HL-60 (cell line): ENCODE results near the gene LINC01488.

ENCODE experiments used
- DNase-seq, 2 experiments: peaks; one replicate each; pipeline ENCODE4 v3.0.0-alpha.2; 2010 to 2020; ENCODE audit warnings: low read depth in 1 of 2, low spot score in 1 of 2
- H3K27ac ChIP-seq: fragments of 250-450 bp; sonication (Bioruptor Pico); replicated peaks from 2 replicates; pipeline ENCODE4 v1.5.1; 2020; ENCODE audit warnings: mild to moderate bottlenecking, moderate library complexity
- H3K27me3 ChIP-seq: fragments of 250-450 bp; sonication (Bioruptor Pico); 2 replicates; pipeline ENCODE4 v1.5.1; 2021; ENCODE audit warnings: mild to moderate bottlenecking, moderate library complexity; ENCODE audit not compliant: insufficient read depth, poor library complexity, severe bottlenecking
- H3K4me3 ChIP-seq: replicated peaks from 2 replicates; pipeline ENCODE4 v1.5.1; 2011; ENCODE audit warnings: mild to moderate bottlenecking, control low read depth, low read length; ENCODE audit not compliant: insufficient read depth
- GABPA ChIP-seq: IDR thresholded peaks from 2 replicates; pipeline ENCODE4 v1.6.1; 2012; ENCODE audit warnings: low read depth
- POLR2AphosphoS5 ChIP-seq: IDR thresholded peaks from 2 replicates; pipeline ENCODE4 v1.6.1; 2012; ENCODE audit warnings: low read depth
- REST ChIP-seq: IDR thresholded peaks from 2 replicates; pipeline ENCODE4 v1.6.1; 2012; ENCODE audit warnings: low read depth; ENCODE audit not compliant: insufficient replicate concordance
- SPI1 ChIP-seq: IDR thresholded peaks from 2 replicates; pipeline ENCODE4 v1.6.1; 2012; ENCODE audit warnings: low read depth, mild to moderate bottlenecking, borderline replicate concordance
- TF ChIP-seq, protein P1 (sequence below): IDR thresholded peaks from one replicate; pipeline ENCODE4 v1.5.1; 2011; ENCODE audit warnings: low read length, control low read depth, inconsistent platforms; ENCODE audit not compliant: insufficient read depth

The LINC01488 gene

DNA sequence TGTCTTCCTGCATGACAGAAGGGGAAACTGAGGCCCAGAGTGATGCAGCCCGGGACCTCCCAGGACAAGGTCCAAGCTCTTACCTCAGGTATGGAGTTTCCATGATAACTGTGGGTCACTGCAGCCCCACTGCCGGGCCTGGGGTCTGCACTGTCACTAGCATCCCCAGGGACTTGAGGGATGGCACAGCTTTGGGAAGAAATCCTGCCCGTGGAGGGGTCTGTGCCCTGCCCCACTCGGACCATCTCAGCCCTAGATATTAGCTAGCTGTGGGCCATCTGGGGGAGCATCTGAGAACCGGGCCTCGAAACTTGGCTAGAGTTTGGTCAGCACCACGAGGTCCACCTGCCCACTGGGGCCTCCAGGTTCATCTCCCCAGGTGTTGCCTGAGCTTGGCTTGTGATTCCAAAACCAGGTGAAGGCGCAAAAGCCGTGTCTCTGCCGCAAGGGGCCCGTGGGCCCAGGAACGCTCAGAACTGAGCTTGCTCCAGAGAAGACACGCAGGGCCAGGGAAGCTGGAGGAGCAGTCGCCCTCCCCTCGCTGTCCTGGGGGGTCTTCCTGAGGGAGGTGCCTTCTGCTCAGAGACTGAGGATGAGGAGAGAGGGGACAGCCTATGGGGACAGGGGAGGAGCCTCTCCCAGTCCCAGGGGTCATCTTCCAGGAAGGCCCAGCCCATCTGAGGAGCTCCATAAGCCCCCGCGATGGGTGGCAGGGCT, 4.8 kb downstream of the LINC01488 start:
- DNase-seq = no peak
- H3K4me3 ChIP-seq = no peak overlapping the region
- no peak for TF ChIP-seq REST
- TF ChIP-seq, protein P1, sequence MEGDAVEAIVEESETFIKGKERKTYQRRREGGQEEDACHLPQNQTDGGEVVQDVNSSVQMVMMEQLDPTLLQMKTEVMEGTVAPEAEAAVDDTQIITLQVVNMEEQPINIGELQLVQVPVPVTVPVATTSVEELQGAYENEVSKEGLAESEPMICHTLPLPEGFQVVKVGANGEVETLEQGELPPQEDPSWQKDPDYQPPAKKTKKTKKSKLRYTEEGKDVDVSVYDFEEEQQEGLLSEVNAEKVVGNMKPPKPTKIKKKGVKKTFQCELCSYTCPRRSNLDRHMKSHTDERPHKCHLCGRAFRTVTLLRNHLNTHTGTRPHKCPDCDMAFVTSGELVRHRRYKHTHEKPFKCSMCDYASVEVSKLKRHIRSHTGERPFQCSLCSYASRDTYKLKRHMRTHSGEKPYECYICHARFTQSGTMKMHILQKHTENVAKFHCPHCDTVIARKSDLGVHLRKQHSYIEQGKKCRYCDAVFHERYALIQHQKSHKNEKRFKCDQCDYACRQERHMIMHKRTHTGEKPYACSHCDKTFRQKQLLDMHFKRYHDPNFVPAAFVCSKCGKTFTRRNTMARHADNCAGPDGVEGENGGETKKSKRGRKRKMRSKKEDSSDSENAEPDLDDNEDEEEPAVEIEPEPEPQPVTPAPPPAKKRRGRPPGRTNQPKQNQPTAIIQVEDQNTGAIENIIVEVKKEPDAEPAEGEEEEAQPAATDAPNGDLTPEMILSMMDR = no peak
- no peak for TF ChIP-seq GABPA
- TF ChIP-seq SPI1 = no peak
- TF ChIP-seq POLR2AphosphoS5 = no peak
- no peaks in the 10 kb centered on the region for H3K27me3 ChIP-seq
- no peak overlapping the region for H3K27ac ChIP-seq

GRCh38 chr11:69486773-69487291, 5.4 kb downstream of the LINC01488 start:
- no peak for DNase-seq
- Histone ChIP-seq H3K27ac (no peak overlapping the region), H3K4me3 (no peak overlapping the region), H3K27me3 (no peaks in the 10 kb centered on the region)
- TF ChIP-seq REST = no peak

- Histone ChIP-seq H3K27me3 (no peaks in the 10 kb centered on the region), H3K27ac (no peak overlapping the region), H3K4me3 (no peak overlapping the region)
- TF ChIP-seq GABPA (no peak), SPI1 (no peak), REST (no peak), POLR2AphosphoS5 (no peak)
- TF ChIP-seq, protein P1 = no peak
- no peak for DNase-seq
Observed at GRCh38 chr11:69487391-69487790, 5.9 kb downstream of the LINC01488 start.
